Superior temporal gyrus (tissue), 1 donor: ENCODE measurements around the gene ORC1.

Source experiments
- DNase-seq: peaks from one replicate; pipeline ENCODE4 v3.0.0-alpha.2; 2016; ENCODE audit errors: extremely low spot score

Gene ORC1

DNA sequence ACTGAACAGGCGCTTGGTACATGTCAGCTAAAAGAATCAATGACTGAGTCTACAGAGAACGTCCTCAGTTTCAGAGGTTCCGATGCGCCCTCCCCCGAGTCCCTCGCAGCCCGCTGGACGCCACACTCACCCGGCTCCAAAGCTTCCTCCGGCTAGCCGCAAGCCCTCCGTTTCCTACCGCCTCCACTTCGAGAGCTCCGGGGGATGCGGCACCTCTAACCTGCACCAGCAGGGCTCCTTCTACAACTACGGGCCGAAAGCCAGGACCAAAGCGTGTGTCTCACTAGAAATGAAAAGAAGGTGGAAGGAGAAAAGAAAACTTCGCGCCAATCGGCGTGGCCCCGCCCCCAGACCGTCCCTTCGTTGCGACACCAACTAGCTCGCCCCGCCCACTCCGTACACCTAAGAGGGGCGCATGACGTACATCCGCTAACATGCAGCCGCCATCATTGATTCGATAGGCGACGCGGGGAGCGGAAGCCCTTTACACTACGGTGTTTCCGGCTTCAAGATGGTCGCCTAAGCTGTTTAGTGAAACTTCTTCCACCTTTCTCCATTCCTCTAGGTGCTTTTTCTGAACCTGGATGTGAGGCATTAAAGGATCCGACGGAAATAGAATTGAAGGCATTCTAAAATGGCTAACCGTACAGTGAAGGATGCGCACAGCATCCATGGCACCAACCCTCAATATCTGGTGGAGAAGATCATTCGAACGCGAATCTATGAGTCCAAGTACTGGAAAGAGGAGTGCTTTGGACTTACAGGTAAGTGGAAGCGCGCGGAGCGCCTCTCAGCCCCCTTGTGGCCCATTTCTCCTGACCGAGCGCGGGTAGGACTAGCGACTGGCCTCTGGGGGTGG lies at the start of gene ORC1, which contains the start of gene PRPF38A:
Gene ORC1 (minus strand): TSS at position 308 of the 859 bp plus-strand sequence. CDS start 2,200 bp downstream, outside the sequence.
Gene PRPF38A (plus strand): TSS at position 487 of the 859 bp plus-strand sequence. CDS start 148 bp downstream, at position 635.
- peak; percentile 100 for DNase-seq

DNA sequence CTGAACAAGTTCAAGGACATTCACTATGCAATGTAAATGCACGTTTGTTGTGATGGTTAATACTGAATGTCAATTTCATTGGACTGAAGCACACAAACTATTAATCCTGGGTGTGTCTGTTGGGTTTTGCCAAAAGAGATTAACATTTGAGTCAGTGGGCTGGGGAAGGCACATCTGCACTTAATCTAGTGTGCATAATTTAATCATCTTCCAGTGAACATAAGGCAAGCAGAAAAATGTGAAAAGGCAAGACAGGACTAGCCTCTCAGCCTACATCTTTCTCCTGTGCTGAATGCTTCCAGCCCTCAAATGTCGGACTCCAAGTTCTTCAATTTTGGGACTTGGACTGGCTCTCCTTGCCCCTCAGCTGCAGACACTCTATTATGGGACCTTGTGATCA lies 40.2 kb upstream of the ORC1 start:
- no peak for DNase-seq

DNA sequence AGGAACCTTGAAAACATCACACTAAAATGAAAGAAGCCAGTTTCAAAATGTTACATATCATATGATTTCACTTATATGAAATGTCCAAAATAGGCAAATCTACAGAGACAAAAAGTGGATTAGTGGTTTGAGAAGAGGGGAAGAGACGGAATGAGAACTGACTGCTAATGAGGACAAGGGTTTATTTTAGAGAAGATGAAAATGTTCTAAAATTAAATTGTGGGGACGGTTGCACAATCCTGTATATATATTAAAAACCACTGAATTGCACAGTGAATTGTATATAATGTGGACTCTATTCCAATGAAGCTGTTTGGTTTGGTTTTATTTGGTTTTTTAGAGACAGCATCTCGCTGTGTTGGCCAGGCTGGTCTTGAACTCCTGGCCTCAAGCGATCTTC lies 35.8 kb upstream of the ORC1 start:
- no peak for DNase-seq

DNA sequence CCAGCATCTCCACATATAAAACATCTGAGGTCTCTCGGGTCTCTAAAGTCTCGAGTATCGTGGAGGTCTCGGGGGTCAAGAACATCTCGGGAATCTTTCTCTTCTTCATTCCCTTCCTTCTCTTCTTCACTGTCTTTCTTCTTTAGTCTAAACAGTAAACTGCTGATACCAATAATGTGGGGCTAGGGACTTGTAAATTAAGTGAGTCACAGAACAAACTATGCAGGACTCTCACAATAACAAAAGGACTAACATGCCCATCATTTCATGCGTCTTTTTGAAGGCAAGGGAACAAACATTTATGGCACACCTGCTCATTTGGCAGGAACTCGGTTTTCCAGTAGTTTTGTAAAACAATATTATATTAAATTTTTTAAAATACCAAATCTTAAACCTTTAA lies 32.6 kb upstream of the ORC1 start:
- DNase-seq: no peak

DNA sequence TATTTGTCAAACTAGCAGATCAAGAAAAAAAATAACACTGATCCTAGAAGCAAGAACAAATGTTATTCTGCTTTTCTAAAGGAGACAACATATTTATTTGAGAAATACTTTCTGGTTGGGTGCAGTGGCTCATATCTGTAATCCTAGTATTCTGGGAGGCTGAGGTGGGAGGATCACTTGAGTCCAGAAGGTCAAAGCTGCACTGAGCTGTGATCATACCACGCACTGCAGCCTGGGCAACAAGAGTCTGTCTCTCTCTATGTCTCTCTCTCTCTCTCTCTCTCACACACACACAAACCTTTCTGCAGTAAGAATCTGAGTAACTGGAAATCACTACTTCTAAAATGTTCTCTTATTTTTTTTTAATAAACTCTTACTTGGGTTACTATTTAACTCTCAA lies 31.4 kb upstream of the ORC1 start:
- no peak for DNase-seq

DNA sequence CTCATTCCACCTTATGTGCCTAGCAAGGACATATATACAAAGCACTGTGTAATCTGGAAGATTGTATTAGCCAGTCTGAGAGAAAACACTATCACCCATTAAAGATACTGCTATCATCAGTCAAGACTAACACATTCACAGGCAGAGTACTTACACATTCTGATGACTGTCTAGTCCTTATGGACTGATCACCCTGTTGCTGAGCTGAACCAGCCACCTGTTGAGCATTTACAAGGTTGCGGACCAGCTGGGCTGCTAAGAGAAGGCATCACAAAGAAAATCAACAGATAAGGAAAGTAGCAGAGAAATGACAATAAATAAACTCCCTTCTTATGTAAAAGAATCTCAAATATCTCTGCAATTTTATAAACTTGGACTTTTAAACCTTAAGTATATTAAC lies 31.0 kb upstream of the ORC1 start:
- no peak for DNase-seq

DNA sequence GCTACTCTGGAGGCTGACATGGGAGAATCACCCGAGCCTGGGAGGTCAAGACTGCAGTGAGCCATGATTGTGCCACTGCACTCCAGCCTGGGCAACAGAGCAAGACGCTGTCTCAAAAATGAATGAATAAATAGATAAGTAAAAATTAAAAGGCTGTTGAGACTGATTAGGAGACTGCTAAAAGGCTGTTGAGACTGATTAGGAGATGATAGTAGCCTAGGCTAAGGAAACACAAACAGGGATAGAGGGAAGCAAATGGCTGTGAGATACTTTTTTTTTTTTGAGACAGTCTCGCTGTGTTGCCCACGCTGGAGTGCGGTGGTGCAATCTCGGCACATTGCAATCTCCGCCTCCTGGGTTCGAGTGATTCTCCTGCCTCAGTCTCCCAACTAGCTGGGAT lies 28.6 kb upstream of the ORC1 start:
- no peak for DNase-seq

DNA sequence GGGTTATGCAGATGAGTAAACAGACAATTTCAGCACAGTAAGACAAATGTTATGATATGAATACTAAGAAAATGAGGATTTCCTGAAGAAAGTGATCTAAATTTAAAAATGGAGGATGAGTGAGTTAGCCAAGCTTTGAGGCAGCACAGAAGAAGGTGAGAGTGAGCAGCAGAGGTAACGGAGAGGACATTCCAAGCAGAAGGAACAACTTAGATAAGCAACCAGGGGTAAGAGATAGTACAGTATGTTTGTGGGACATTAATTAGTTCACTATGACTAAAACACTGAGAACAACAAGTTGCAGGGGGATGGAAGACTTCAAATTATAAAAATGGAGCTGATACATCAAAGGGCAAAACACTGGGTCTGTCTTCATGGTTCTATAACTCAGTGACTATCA lies 22.9 kb upstream of the ORC1 start:
- no peak for DNase-seq

DNA sequence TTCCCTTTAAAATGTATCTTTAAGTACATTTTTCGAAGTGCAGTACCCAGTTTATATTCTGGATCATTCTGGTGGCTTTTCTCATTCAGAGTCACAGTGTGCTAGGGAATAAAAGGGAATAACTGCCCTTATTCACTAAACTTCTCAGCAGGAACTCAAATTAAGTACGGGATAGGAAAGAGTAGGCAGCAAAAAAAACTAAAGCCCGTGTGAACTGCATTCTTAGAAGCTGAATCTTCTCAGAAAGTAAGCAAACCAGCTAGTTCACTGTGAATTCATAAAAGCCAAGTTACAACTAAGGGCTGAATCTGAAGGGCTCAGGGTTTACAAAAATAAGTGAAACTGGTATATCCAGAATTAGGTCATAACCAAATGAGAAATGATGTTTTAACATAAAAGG lies 22.1 kb upstream of the ORC1 start:
- no peak for DNase-seq

DNA sequence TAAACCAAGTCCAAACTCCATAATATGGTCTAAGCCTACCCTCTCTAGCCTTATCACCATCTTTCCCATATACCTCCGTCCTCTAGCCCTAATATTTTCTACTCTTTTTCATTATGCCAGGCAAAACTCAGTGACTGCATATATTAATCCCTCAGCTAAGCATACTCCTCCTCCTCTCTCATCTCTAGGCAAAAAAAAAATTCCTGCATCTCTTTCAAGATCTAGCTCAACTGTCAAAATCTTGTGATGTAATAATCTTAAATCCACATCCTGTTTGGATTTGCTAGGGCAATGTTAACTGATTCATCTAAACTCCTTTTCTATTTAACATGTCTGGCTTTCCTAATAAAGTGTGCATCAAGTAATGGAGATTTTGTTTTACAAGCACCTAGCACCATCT lies 20.6 kb upstream of the ORC1 start:
- DNase-seq: no peak

DNA sequence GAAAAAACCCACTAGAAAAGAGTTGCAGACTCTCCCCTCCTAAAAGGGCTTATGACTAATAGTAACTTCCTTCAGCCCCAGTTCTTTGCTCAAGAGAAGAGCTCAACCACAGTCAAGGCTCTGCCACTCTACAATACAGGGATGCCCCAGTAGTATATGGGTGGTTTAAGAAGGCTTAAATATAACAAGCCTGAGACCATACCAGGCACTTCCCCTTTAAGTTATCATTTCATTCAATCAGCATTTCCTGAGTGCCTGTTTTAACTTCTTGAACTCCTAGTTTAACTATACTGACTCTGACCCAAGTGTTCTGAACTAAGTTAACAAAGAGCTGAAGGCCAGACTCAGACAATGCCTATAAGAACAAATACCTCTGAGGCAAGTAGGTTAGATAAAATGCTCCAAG lies 20.0 kb upstream of the ORC1 start:
- DNase-seq: no peak

DNA sequence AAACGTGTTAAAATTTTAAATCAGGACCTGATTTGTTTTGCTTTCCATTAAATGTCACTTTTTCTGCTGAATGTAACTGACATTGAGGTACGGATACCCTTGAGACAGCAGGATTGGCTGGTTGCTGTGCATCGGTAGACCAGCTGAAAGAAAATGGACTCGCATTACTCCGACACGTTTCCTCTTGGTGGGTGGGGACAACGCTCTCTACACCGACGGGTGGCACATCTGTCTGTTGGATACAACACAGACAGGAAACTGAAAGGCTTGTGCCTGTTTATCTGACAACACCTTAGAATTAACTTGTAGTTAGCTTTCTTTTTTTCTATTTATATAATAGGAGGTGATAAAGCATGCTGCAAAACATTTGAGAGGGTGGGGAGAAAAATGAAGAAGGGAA lies 19.5 kb upstream of the ORC1 start:
- DNase-seq: no peak

DNA sequence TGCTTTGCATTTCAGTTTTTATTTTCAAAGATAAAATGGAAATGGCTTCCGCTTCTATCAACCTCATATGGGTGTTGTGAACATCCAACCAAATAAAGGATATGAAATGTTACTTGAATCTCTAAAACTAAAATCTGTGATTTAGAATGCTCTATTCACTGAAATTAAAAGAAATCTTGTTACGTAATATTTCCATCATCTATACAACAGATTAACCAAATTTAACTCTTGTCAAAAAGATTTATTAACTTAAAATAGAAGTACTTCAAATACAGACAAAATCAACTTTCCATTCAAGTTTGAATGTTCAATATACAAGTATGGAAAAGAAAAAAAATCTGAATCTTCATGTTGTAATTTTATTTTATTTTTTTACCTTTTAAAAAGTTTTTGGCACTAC lies 18.8 kb upstream of the ORC1 start:
- no peak for DNase-seq

DNA sequence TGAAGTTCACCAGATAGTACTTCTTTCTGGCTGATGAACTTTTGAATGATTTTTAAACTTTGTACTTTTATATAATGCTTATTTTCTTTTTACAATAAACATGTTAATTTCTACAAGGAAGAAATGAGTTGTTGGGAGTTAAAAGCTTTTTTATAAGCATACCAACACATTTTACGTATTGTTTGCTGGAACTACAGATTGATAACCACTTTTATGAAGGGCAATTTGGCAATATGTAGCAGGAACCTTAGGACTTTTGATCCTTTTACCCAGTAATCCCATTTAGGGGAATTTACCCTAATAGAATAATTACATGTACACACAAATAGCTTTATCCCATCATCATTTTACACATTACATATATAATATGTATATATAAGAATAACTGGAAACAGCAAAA lies 16.5 kb upstream of the ORC1 start:
- no peak for DNase-seq

DNA sequence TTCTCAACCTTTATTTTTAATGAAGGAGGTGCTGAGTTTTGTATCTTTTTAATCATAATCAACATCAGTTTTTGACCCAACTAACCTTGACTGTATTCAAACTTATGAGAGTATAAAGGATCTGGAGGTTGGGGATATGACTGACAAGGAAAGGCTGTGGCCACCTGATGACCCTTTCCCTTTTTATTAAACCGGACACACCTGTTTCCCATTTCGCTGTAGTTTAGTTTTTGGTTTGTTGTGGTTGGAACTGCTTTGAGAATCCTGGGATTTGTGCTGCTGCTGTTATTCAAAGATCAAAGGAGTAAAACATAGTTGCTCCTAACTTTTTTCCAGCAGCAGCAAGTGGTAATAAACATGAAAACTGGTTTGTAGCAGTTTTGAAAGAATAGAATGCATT lies 12.6 kb upstream of the ORC1 start:
- DNase-seq: no peak

DNA sequence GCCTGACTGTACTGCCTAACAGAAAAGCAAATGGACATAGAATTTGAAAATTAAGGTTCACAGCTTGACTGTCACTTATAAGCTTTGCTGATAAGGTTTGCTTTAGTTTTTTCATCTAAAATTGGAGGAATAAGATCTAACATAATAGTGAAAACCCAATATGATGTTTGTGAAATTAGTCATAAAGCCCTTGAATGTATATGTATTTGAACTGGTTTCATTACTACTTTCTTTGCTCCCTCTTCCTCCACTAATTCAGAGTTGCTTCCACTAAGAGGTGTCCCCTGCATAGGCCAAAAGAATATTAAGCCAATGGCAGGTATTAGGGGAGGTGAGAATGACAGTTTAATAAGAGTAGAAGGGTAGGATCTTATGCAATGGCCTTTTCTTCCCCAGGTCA lies 10.7 kb upstream of the ORC1 start:
- DNase-seq: no peak

DNA sequence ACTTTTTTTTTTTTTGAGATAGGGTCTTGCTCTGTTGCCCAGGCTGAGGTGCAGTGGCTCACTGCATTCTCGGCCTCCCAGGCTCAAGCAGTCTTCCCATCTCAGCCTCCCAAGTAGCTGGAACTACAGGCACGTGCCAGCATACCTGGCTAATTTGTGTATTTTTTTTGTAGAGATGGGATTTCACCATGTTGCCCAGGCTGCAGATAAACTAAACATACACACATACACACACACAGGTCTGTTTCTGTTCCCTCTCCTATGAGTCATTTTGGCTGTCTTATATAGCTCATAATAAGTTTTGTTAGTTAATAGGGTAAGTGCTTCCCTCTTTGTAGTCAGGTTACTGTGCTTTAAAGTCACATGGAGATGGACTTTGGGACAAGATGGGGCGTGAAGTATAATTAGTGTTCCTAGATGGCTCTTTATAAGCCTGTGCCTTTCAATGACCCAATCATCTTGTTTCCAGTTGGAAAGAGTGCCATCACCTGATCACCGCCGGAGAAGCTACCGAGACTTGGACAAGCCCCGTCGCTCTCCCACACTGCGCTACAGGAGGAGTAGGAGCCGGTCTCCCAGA lies 9.3 kb upstream of the ORC1 start:
- no peak for DNase-seq

DNA sequence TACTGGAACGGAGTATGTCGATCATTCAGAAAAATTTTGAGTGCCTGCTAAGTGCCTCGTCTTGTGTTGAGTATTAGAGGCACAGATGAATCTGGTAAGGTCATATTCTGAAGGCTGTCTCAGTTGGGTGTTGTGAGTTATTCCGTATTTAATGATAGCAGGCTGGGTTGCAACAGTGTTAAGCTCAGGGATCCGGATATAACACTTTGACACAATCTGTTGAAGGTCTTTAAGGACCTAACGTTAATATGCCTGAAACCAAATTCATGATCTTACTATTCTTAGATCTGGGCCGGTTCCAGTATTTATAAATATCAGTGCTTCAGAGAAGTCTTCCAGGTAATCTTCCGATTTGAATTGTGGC lies 734 bp upstream of the ORC1 start:
- no peak for DNase-seq

DNA sequence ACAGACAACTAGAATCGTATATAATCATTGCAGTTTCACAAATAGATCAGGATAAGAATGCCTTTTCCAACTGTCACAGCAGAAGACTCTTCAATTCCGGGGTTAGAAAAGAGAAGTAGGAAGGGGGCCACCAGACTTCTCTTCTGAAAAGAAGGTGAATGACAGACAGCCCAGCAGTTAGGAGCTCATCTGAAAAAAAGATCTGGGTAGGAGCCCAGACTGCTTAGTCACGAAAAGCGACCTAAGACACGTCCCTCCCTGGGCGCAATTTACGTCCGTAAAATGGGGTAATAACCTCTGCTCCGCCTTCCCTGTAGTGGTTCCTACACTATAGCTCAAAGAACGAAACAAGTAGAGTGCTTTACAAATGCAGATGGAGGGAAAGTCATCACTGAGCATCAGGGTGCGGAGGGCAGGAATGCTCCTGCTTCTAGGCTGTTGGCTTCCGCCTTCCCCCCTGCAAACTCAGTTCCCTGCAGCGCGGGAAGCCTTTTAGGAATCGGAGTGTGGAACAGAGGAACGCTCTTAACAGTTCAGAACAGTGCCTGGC lies 582 bp downstream of the ORC1 start:
- no peak for DNase-seq

DNA sequence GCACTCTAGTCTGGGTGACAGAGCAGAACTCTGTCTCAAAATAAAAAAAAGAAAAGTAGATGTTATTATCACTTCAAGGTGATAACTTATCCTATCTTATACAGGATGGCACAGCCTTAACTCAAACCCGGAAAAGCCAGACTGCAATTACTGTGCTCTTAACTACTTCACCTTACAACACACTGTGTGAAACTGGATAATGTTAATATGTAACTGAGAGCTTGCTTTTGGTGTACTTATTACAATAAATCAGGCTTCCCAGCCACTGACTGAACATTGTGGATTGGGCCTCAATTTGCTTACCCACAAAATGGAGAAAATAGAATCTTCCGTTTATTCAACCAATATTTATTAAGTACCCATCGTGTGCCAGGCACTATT lies 1.4 kb downstream of the ORC1 start:
- no peak for DNase-seq

DNA sequence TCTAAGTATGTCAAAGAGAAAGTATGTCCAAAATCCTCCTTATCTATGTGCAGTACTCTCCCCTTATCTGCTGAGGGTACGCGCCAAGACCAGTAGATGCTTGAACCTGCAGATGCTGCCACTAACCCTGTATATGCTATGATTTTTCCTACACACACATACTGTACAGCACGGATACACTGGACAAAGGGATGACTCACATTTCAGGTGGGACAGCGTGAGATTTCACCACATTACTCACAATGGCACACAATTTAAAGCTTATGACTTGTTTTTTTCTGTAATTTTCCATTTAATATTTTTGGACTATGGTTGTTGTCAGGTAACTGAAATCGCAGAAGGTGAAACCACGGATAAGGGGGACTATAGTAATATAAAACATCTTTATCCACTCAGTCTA lies 4.1 kb downstream of the ORC1 start:
- DNase-seq: no peak

DNA sequence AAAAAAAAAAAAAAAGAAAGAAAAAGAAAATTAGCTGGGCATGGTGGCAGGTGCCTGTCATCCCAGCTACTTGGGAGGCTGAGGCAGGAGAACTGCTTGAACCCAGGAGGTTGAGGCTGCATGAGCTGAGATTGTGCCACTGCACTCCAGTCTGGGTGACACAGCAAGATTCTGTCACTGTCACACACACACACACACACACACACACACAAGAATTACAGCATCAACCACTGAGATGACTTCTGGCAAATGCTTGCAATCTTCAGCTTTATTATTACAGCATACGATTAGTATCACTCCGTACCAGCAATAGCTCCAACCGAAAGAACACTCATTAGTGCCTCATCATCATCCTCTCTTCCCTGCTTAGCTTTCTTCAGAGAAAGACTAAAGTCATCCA lies 4.6 kb downstream of the ORC1 start:
- no peak for DNase-seq

DNA sequence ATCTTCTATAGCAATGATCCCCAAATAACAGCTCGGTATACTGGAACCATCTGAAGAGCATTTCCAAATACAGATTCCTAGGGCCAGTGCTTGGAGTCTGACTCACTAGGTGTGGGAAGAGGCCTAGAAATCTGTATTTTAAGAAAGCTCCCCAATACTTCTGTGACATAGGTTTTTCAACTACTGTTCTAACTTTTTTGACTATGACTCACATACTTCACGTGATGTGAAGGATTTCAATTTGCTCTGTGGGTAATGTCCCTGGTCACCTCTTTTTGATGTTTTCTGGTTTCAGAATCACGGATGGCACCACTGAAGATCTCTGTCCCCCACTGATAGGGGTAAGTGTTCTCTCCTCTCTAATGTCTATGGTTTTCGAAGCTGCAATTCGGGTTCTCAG lies 11.0 kb downstream of the ORC1 start:
- DNase-seq: no peak
